Type B pancreatic cell (in vitro differentiated cells): ENCODE data around the gene SEC16A. TPM values are rescaled to one million over a fixed set of nuclear protein-coding genes. Genes with fewer than 3 reads are reported as not detected.
A peak's percentile ranks its signal among the peaks of the same experiment; 100 is the strongest.

Experiments used
- DNase-seq: peaks from one replicate; pipeline ENCODE4 v3.0.0; 2021; ENCODE audit warnings: mixed read lengths; ENCODE audit not compliant: unreplicated experiment; ENCODE audit errors: extremely low spot score
- H3K27ac Mint-ChIP-seq: 2 replicates; pipeline ENCODE4 v1.8.0; 2021; ENCODE audit warnings: mild to moderate bottlenecking, mixed read lengths
- H3K27me3 Mint-ChIP-seq: 2 replicates; pipeline ENCODE4 v1.8.0; 2021; ENCODE audit warnings: mixed read lengths
- H3K36me3 Mint-ChIP-seq: 2 replicates; pipeline ENCODE4 v1.8.0; 2021; ENCODE audit warnings: mixed read lengths
- H3K4me1 Mint-ChIP-seq: one replicate; pipeline ENCODE4 v1.8.0; 2021; ENCODE audit warnings: mixed read lengths; ENCODE audit not compliant: unreplicated experiment
- H3K4me3 Mint-ChIP-seq: 2 replicates; pipeline ENCODE4 v1.8.0; 2021; ENCODE audit warnings: mild to moderate bottlenecking, mixed read lengths
- H3K9me3 Mint-ChIP-seq: 2 replicates; pipeline ENCODE4 v1.8.0; 2021; ENCODE audit warnings: mixed read lengths
- total RNA-seq: library from RNA; stranded (reverse); gene quantifications from 2 replicates; pipeline ENCODE4 v1.2.1, GENCODE V29; 2021; ENCODE audit warnings: low replicate concordance
- TF ChIP-seq, protein P1 (sequence below): fragments of 200-600 bp; sonication (generic); conservative IDR thresholded peaks from 2 replicates; pipeline ENCODE4 v1.5.0; 2021; ENCODE audit warnings: antibody characterized with exemption, mild to moderate bottlenecking

The SEC16A gene
- total RNA-seq, 1 donor from 2014 or later, result 74.6 TPM

DNA sequence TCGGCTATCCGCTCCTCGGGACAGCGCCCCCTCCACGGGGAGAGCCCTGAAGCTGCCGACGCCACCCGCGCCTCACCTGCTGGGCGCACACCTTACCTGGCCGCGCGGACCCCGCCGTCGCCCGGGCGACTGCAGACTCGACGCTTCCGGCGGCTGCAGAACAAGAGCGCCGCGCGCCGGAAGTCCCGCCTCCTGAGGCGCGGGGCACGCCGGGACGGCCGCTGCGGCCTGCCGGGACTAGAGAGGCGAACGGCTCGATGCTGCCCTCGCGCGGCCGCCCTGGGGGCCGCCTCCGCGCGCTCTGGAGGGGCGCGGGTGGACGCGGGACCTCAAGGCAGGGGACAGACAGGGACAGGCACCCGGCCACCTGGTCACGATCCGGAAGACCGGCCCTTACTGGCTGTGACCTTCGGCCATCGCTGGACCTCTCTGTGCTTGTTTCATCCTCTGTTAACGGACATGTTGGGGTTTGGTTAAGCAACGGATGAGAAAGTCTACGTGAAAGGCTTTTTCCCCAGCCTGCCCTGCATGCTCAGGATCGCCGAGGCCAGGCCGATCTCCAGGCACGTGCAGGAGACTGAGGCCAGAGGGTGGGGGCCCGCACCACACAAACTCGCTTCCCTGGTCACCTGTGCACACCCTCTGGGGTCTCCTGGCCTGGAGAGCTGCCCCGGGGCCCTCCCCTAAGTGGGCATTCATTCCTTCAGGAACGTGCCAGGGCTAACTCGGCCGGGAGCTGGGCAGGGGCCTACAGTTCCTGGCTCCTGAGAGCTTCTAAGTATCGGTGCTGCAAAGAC is 82.6 kb downstream of the SEC16A start, which contains the start of gene SNAPC4:
TSS of gene SNAPC4 (minus strand) at position 133 of the 797 bp plus-strand sequence. CDS start 1,742 bp downstream, outside the sequence.
- peak; percentile 94 for DNase-seq
- Mint-ChIP-seq H3K27me3 (no peaks in the 10 kb centered on the region), H3K36me3 (no peaks in the 10 kb centered on the region), H3K4me3 (peak within 1 kb of the TSS; percentile 90), H3K4me1 (peaks cover 7% of the 10 kb centered on the region), H3K27ac (peak within 1 kb of the TSS; percentile 82), H3K9me3 (no peaks in the 10 kb centered on the region)
- TF ChIP-seq, protein P1, sequence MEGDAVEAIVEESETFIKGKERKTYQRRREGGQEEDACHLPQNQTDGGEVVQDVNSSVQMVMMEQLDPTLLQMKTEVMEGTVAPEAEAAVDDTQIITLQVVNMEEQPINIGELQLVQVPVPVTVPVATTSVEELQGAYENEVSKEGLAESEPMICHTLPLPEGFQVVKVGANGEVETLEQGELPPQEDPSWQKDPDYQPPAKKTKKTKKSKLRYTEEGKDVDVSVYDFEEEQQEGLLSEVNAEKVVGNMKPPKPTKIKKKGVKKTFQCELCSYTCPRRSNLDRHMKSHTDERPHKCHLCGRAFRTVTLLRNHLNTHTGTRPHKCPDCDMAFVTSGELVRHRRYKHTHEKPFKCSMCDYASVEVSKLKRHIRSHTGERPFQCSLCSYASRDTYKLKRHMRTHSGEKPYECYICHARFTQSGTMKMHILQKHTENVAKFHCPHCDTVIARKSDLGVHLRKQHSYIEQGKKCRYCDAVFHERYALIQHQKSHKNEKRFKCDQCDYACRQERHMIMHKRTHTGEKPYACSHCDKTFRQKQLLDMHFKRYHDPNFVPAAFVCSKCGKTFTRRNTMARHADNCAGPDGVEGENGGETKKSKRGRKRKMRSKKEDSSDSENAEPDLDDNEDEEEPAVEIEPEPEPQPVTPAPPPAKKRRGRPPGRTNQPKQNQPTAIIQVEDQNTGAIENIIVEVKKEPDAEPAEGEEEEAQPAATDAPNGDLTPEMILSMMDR, result peak; percentile 98

DNA sequence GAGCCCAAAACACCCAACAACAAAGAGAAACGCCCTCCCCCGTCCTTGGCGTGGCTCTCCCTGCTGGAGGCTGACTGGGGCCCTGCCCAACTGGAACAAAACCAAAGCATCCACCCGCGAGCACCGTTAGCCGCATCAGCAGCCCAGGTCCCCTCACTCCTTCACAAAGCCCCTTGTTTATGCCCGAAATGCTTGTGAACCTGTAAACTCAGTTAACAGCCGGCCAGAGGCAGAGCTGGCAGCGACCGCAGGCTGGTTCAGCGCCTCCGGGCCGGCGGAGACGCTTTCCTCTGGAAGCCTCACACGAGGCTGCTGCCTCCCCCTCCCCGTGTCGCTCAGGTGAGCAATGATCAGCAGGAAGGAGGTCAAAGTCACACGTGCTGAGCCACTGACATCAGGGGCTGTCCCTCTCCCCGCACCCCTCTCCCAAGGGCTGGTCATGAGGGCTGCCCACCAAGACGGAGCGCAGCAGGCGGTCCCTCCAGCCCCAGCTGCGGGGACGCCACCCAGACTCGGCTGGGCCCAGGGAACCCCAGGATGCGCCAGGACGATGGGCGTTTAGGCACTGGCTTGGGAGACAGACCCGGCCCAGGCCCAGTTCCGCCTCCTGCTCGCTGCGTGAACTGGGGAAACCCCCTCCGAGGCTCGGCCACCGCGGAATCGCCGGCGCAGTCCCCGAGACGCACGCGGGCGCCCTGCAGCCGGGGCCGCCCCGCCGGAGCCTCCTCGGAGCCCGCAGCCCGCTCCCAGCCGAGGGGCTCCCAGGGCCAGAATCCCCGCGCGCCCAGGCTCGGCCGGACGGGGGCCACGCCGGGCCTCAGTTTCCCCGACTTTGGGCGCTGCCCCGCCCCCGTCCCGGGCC is 83.4 kb downstream of the SEC16A start:
- no peak for DNase-seq
- Mint-ChIP-seq H3K9me3 (no peaks in the 10 kb centered on the region), H3K4me1 (peaks cover 7% of the 10 kb centered on the region), H3K36me3 (no peaks in the 10 kb centered on the region), H3K27me3 (no peaks in the 10 kb centered on the region), H3K27ac (peak overlapping the region; percentile 82), H3K4me3 (peak overlapping the region; percentile 90)
- TF ChIP-seq, protein P1, result no peak

DNA sequence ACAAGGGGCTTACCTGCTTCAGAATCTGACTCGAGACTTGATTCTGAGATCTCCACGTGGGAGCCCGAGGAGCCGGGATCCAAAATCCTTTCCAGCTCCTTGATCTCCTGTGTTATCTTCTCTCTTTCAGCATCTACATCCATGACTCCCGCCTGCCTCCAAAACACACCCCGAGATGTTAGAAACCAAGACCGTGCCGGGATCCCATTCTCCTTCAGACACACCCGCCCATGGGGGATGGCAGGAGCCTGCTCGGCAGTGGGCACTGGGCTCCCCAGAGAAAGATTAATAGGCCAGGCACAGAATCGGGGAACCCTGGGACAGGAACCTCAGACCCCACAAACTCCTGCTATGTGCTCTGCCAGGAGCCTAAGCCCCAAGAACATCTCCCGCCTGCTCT is 84.6 kb downstream of the SEC16A start:
- Mint-ChIP-seq H3K4me1 (peaks cover 7% of the 10 kb centered on the region), H3K4me3 (peak overlapping the region; percentile 90), H3K27me3 (no peaks in the 10 kb centered on the region), H3K36me3 (no peaks in the 10 kb centered on the region), H3K9me3 (no peaks in the 10 kb centered on the region), H3K27ac (no peak overlapping the region)
- no peak for DNase-seq
- TF ChIP-seq, protein P1, result no peak

DNA sequence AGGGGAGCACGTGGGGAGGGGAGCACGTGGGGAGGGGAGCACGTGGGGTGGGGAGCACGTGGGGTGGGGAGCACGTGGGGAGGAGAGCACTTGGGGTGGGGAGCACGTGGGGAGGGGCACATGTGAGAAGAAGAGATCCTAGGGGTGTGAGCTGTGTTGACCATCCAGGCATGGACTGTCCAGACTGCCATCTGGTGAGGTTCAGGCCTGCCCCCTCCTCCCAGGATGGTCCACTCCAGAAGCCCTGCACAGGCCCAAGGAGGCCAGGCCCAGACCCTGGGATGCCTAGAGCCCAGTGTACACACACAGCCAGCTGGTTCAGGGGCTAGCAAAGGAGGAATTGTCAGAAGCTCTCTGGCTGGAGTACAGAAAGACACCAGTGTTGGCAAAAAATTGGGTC is 85.2 kb downstream of the SEC16A start:
- Mint-ChIP-seq H3K4me3 (no peak overlapping the region), H3K36me3 (no peaks in the 10 kb centered on the region), H3K4me1 (peaks cover 7% of the 10 kb centered on the region), H3K27ac (no peak overlapping the region), H3K27me3 (no peaks in the 10 kb centered on the region), H3K9me3 (no peaks in the 10 kb centered on the region)
- TF ChIP-seq, protein P1, result no peak
- no peak for DNase-seq

DNA sequence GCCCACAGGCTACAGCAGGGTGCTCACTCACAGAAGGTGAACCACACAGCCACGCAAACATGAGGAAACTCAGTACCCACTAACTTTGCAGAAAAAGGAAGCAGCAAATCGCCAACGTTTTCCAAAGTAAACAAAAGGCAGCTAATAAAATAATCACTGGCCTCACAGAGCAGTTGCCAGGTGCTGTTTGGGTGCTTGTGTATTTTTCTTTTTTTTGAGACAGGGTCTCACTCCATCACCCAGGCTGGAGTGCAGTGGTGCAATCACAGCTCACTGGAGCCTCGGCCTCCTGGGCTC is 86.7 kb downstream of the SEC16A start:
- TF ChIP-seq, protein P1, result no peak
- H3K9me3 Mint-ChIP-seq, result no peaks in the 10 kb centered on the region
- no peaks in the 10 kb centered on the region for H3K27me3 Mint-ChIP-seq
- no peak overlapping the region for H3K27ac Mint-ChIP-seq
- DNase-seq, result no peak
- H3K4me3 Mint-ChIP-seq, result no peak overlapping the region
- peaks cover 7% of the 10 kb centered on the region for H3K4me1 Mint-ChIP-seq
- peaks cover 4% of the 10 kb centered on the region for H3K36me3 Mint-ChIP-seq
